Suppressor macrophage treated with lipopolysaccharide for 1 hour (primary cell): ENCODE measurements around the gene ABCA13.

ENCODE experiments used
- DNase-seq, 3 donors: peaks; one replicate each; pipeline ENCODE4 v3.0.0-alpha.2; 2020 to 2022

Gene ABCA13

GRCh38 chr7:48525736-48526732, 354.8 kb downstream of the ABCA13 start:
- DNase-seq: no peak

- peak in 2 of 3 donors; percentile 4 to 6 for DNase-seq
These were observed 357.4 kb downstream of the ABCA13 start for GRCh38 chr7:48528646-48529045.

- no peak for DNase-seq
These were observed 366.3 kb downstream of the ABCA13 start for GRCh38 chr7:48537561-48537960.

GRCh38 chr7:48540746-48541145, 369.5 kb downstream of the ABCA13 start:
- DNase-seq: peak; percentile 25 to 36 (median 27)

- DNase-seq: no peak
These were observed 377.4 kb downstream of the ABCA13 start for GRCh38 chr7:48548667-48549066.

- DNase-seq: no peak
These were observed 380.4 kb downstream of the ABCA13 start for GRCh38 chr7:48551652-48552051.

- DNase-seq: no peak
These were observed 392.1 kb downstream of the ABCA13 start for GRCh38 chr7:48563334-48563733.

GRCh38 chr7:48575516-48575915, 404.3 kb downstream of the ABCA13 start:
- no peak for DNase-seq

- DNase-seq: no peak
These were observed 416.2 kb downstream of the ABCA13 start for GRCh38 chr7:48587475-48587874.

GRCh38 chr7:48594349-48594748, 423.1 kb downstream of the ABCA13 start:
- DNase-seq: no peak

- no peak for DNase-seq
These were observed 424.5 kb downstream of the ABCA13 start for GRCh38 chr7:48595756-48596155.

GRCh38 chr7:48610705-48611104, 439.4 kb downstream of the ABCA13 start:
- DNase-seq: no peak

GRCh38 chr7:48611993-48612392, 440.7 kb downstream of the ABCA13 start:
- DNase-seq: no peak

- no peak for DNase-seq
These were observed 446.2 kb downstream of the ABCA13 start for GRCh38 chr7:48617508-48617907.

GRCh38 chr7:48617993-48618392, 446.7 kb downstream of the ABCA13 start:
- no peak for DNase-seq

- no peak for DNase-seq
These were observed 449.8 kb downstream of the ABCA13 start for GRCh38 chr7:48621076-48621475.

GRCh38 chr7:48627164-48627563, 455.9 kb downstream of the ABCA13 start:
- DNase-seq: no peak

GRCh38 chr7:48628793-48629349, 457.6 kb downstream of the ABCA13 start:
- no peak for DNase-seq

GRCh38 chr7:48634116-48634632, 462.9 kb downstream of the ABCA13 start:
- no peak for DNase-seq

- DNase-seq: no peak
These were observed 464.5 kb downstream of the ABCA13 start for GRCh38 chr7:48635796-48636195.

GRCh38 chr7:48636391-48637015, 465.2 kb downstream of the ABCA13 start:
- no peak for DNase-seq

GRCh38 chr7:48637382-48637781, 466.1 kb downstream of the ABCA13 start:
- DNase-seq: peak; percentile 11 to 35 (median 15)

- DNase-seq: no peak
These were observed 466.8 kb downstream of the ABCA13 start for GRCh38 chr7:48638041-48638440.
